NCI-H1417 treated with DMSO at 0.1 percent for 48 hours (cell line): ENCODE data around the gene VPS41.
"Not testable (repeated sequence)": the region's sequence is repeated elsewhere in the genome, so short reads cannot be mapped to it uniquely, and the experiment has no call there.

Source experiments
- DNase-seq: peaks from one replicate; lab custom pipeline; 2025; lab: John Stamatoyannopoulos, UW

Gene VPS41

DNA sequence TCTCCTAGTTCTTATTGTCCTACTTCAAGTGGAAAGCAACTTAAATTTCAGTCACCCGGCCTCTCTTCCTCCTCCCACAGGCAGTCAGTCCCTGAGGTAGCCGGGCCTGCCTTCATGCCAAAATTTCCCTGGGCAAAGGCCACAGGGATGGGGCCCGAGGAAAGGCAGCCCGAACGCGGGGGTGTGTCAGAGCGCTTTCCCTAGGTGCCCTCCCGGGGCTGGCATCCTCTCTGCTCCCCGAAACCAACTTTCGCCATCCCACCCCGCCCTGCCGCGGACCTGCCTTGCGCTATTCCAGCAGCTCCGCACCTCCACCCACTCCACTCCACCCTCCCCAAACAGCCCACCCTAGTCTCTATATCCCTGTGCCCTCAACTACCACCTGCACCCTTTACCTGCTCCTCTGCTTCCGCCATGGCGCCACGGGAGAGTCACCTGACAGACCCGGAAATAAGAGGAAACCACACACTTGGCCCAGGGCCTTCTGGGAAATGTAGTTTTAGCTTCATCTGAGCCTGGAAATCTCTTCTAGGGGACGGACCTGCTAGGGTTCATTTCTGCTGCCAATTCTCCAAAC, at the start of gene VPS41:
Gene VPS41 (minus strand): TSS at position 433 of the 577 bp plus-strand sequence. CDS start 17 bp downstream, at position 416.
- DNase-seq = peak; percentile 68

- no peak for DNase-seq
Observed at GRCh38 chr7:38955892-38956291, 46.9 kb upstream of the VPS41 start.

DNA sequence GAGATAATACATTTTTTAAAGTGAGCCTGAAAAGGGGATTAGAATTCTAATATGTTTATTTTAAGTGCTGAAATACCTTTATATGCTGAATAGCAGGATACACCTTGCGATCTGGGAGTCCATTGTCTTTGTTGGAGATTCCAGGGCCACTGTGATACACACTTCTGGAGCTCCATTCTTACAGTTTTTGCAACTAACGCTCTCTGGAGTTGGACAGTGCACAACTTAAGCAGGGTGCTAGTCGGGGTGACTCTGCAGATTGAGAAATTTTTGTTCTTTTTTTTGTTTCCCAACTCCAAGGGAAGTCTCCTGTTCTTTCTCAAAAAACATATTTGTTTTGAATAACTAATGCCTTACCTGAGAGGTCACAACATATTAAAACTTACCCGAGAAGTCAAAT, 45.0 kb upstream of the VPS41 start:
- DNase-seq = no peak

GRCh38 chr7:38953227-38953626, 44.2 kb upstream of the VPS41 start:
- no peak for DNase-seq

GRCh38 chr7:38951213-38951612, 42.2 kb upstream of the VPS41 start:
- no peak for DNase-seq

DNA sequence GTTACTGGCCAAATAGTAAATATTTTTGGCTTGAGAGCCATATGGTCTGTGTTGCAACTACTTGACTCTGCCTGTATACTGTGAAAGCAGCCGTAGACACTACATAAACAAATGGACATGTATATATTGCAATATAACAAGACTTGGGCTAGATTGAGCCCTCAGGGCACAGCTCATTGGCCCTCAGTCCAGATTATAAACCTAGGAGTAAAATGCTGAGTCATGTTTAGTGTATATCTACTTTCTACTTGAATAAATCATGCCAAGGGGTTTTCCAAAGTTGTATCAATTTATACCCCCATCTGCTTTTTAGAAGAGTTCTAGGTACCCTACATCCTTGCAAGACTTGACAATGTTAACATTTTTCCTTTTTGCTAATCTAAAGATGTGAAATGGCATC, 41.3 kb upstream of the VPS41 start:
- no peak for DNase-seq

DNA sequence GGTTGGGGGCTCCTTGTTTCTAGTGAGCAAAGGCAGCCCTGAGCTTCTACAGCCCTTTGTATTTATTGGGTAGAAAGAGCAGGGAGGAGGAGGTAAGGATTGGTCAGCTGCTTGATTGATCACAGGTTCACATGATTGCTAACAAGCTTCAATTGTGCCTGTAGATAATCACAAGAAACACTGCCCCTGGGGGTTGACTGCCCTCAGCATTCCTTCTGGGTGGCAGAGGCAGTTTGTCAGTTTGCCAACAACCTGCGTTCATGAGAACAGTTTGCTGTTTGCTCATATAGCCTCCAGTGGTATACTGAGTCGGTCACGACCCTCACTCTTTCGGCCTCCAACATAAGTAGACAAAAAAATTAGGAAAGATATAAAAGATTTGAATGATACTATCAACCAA, 38.5 kb upstream of the VPS41 start:
- DNase-seq = not testable (repeated sequence)

GRCh38 chr7:38942431-38943051, 33.5 kb upstream of the VPS41 start:
- DNase-seq = no peak

DNA sequence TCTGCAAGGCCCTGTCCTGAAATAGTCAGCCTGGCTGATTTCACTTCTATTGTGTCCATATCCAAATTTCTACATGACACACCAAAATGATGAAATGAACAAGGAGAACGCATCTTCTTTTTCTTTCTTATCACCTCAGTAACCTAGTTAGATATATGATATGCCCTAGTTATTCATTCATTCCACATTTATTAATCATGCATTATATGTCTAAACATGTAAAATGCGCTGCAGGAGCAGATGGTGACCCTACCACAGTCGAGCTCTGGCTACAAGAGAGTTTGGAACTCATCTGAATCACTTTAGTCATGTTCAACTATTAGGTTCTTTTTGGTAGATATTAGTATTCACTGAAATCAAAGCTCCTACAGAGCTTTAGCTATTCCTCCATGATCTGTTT, 31.8 kb upstream of the VPS41 start:
- no peak for DNase-seq

DNA sequence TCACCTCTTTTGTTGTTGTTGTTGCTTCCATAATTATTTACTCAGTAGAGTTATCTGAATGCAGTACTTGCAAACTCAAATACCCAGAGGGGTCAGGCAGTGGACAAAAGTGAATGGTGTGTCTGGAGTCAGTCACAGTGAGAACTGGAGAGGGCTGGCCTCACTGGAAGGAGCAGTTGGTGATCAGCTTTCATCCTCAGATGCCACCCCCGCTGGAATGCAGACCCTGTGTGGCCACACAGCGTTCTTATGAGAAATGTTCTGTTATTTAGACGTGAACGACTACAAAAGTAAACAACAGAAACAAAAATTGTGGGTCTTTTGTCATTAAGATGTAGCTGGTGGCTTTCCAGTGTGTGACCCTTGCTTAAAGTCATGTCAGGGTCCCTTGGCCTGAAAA, 29.6 kb upstream of the VPS41 start:
- no peak for DNase-seq

DNA sequence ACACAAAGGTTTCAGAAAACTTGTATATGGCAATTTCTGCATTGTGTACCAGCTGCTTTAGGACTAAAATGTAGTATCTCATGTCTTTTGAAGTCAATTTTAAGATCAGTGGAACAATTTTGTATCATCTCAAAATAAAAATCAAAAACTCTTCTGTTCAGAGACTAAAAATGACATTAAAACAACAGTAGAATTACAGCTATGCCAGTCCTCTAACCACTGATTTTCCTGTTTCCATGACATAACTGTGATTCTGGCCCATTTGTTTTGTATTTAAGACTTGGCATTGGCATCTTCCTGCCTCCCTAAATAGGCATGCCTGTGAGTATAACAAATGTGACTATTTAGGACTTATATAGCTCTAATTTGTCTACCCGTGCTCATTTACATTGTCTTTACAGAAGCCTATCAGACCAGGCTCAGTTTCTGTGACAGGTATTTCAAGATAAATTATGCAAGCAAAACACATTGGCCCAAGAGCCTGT, 29.1 kb upstream of the VPS41 start:
- DNase-seq = no peak

DNA sequence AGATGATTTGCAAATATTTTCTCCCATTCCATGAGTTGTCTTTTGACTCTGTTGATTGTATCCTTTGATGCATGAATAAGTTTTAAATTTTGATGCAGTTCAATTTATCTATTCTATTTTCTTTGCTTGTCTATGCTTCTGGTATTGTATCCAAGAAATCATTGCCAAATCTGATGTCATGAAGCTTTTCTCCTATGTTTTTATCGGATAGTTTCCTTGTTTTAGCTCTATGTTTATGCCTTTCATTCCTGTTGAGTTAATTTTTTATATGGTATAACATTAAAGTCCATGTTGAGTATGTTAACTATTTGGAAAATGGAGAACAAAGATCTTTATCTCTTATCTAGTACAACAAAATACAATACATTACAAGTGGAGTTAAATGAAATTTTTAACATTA, 27.6 kb upstream of the VPS41 start:
- DNase-seq = no peak

DNA sequence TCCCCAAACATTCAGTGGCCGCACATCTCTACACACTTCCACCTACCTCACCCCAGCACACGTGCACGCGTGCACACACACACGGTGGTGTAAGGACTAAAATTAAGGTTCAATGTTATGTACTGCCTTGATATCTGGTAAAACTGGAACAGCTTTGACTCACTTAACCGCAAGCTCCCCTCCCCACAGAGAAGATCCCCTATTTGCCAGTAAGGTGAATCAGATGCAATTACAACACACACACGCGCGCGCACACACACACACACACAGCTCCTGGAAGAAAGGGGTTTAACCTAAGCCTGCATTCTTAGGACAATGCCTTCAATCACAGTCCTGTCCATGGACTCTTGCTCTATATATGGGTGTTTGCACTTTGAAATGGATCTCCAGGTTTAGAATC, 25.5 kb upstream of the VPS41 start:
- no peak for DNase-seq

- DNase-seq = no peak
Observed at GRCh38 chr7:38934051-38934450, 25.1 kb upstream of the VPS41 start.

DNA sequence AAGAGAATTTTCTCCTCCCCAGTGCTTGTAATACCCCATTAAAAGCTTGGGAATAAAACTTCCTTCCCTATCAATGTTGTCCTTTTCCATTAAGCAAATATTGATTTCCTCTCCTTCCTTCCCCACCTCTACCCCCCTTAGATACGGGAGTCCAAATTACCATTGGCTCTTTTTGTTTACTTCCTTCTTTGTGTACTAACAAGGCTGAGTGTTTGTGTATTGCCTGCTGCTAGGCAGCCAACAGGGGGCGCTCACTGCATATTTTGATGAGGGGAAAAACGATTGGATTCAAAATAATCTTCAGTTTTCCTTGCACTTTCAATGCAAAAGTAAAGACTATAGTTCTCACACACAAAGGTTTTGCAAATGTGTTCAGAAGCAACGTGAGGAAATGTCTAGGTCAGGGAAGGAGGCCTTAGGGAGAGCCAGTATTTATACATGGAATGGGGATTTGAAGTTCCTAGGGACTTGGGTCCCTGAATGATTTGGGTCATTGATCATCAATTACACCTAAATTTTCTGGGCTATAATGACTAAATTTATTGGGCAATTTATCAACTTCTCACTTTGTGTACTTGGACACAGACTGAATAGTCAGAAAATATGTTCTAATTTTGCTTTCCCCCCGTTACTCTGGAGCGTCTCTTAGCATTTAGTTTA, 23.6 kb upstream of the VPS41 start:
- peak; percentile 15 for DNase-seq

- DNase-seq = no peak
Observed at GRCh38 chr7:38929460-38930171, 20.6 kb upstream of the VPS41 start.

DNA sequence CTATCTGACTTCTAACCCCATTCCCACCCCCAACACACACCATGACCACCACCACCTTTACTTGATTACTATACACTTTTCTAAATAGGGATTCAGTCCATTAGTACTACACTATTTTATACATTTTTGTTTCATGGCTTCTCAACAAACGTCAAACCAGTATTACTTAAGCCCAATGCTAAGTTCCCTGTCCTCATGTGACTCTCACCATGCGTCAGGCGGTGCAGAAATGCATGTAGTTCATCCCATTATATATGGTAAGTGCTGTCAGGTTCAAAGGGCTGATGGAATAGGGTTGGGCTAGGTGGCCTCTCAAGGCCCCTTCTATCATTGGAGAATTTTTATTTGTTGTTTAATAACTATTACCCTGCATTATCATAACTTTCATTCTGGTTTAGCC, 19.5 kb upstream of the VPS41 start:
- DNase-seq = no peak

DNA sequence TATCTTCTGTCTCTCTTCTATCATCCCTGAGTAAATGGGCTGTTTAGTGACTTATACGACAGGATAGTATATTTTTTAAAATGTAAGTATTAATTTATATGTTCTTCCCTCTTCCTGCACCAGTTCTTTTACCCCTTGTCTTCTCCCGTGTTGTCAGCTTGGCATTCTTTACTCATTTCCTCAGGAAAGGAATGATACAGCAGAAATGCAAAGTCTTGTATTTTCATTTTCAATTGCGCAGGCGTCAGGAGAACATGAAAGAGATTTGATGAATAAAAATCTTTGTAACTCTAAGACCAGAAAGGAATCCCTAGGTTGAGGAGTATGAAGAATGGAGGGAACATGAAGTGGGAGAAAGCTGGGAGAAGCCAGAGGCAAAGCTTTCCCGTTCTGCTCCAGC, 18.8 kb upstream of the VPS41 start:
- DNase-seq = no peak

DNA sequence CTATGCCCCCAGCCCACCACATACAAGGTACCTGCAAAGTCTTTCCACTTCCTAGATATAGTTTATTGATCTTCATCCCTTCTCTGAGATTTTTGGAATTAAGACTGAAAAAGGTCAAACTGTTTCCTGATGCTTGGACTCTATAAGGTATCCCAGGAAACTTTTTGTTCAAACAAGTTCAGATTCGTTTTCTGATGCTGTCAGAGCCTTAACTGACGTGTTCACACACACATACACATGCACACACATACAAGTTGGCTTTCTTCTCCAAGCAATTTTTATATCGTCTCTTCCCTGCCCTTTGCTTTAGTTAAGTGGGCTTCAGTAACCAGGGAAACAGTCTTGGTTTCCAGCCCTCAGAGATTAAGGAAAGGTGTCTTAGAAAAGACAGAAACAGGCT, 11.7 kb upstream of the VPS41 start:
- no peak for DNase-seq

GRCh38 chr7:38916396-38916795, 7.4 kb upstream of the VPS41 start:
- DNase-seq = no peak

- DNase-seq = no peak
Observed at GRCh38 chr7:38909870-38910269, 879 bp upstream of the VPS41 start.

- DNase-seq = no peak
Observed at GRCh38 chr7:38907766-38908165, 1.2 kb downstream of the VPS41 start.

DNA sequence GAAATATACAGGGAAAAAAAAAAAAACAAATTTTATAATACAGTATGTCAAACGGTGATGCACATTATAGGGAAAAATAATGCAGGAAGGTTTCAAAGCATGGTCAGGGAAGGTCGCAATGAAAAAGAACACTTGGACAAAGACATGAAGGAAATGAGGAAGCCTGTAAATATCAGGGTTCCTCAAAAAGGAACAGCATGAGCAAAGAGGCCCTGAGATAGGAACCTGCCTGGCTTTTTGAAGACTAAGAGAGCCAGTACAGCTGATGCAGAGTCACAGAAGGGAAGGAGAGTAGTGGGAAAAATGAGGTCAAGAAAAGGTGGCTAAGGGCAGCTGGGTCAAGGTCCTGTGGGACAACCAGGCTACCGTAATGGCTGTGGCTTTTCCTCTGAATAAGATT, 1.9 kb downstream of the VPS41 start:
- no peak for DNase-seq
